Uterus (tissue), 2 donors: ENCODE results near the gene PDE6H.

Experiments
- CTCF ChIP-seq, 4 experiments: fragments of 200-600 bp in 2 of 4; fragments of 450-650 bp in 2 of 4; sonication (generic) in 2 of 4; IDR thresholded peaks; one replicate each; pipeline ENCODE4 v1.5.1; 2016 to 2019; ENCODE audit warnings: antibody characterized with exemption in 4 of 4, mild to moderate bottlenecking in 2 of 4, moderate library complexity in 1 of 4
- POLR2A ChIP-seq, 2 donors: fragments of 450-650 bp; IDR thresholded peaks; one replicate each; pipeline ENCODE4 v1.6.1; 2016; ENCODE audit warnings: antibody characterized with exemption in 2 of 2, mild to moderate bottlenecking in 1 of 2, moderate library complexity in 1 of 2

GRCh38 chr12:14979468-14979867 is 6.6 kb downstream of the PDE6H start:
- TF ChIP-seq CTCF (IDR thresholded peaks at IDR 0.05) = no peak
- TF ChIP-seq POLR2A (IDR thresholded peaks at IDR 0.05) = no peak
